Stomach (tissue), 4 donors: Measurements from ENCODE around the gene PDE4D.
A peak's percentile ranks its signal among the peaks of the same experiment; 100 is the strongest.

Experiments used
- POLR2A ChIP-seq, 4 donors: fragments of 450-650 bp; IDR thresholded peaks; one replicate each; pipeline ENCODE4 v1.6.1; 2016; ENCODE audit warnings: antibody characterized with exemption in 4 of 4, control low read depth in 2 of 4, mild to moderate bottlenecking in 1 of 4, moderate library complexity in 1 of 4
- POLR2AphosphoS5 ChIP-seq, 3 donors: sonication (generic); formaldehyde crosslinking; IDR thresholded peaks; one replicate each; pipeline ENCODE4 v1.6.1; 2016; ENCODE audit warnings: antibody characterized with exemption in 3 of 3
- TF ChIP-seq, protein P1 (sequence below), 7 experiments: fragments of 450-650 bp in 4 of 7; fragments of 200-600 bp in 3 of 7; sonication (generic) in 3 of 7; IDR thresholded peaks; one replicate each; pipeline ENCODE4 v1.5.1; 2016 to 2019; ENCODE audit warnings: antibody characterized with exemption in 7 of 7, control low read depth in 2 of 7, mild to moderate bottlenecking in 1 of 7

DNA sequence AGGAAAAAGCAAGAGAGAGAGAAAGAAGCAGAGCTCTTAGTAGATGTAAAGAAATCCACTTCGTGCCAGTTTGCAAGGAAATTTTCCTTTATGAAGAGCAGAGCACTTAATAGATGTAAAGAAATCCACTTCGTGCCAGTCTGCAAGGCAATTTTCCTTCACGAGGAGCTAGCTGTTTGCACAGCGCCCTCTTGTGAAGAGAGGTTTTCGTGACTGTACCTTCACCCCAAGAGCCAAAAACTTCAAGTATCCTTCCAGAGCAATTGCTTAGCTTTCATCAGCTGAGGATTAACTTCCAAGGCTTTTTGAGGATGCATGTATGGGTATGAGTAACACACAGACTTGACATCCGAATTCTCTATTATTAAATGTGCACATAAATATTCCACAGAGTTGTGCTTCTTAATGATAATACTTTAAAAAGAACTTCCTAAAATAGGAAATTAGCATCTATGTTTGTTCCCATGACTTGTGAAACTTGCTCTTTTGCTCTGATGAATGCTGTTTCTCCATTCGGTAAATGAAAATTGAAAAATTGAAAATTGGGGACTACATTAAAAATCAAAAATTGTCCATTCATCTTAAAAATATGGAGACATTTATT, 525.6 kb downstream of the PDE4D start:
- TF ChIP-seq, protein P1, sequence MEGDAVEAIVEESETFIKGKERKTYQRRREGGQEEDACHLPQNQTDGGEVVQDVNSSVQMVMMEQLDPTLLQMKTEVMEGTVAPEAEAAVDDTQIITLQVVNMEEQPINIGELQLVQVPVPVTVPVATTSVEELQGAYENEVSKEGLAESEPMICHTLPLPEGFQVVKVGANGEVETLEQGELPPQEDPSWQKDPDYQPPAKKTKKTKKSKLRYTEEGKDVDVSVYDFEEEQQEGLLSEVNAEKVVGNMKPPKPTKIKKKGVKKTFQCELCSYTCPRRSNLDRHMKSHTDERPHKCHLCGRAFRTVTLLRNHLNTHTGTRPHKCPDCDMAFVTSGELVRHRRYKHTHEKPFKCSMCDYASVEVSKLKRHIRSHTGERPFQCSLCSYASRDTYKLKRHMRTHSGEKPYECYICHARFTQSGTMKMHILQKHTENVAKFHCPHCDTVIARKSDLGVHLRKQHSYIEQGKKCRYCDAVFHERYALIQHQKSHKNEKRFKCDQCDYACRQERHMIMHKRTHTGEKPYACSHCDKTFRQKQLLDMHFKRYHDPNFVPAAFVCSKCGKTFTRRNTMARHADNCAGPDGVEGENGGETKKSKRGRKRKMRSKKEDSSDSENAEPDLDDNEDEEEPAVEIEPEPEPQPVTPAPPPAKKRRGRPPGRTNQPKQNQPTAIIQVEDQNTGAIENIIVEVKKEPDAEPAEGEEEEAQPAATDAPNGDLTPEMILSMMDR (IDR thresholded peaks at IDR 0.05): peak in 5 of 7 experiments; percentile 5 to 66 (median 51)
- TF ChIP-seq POLR2AphosphoS5 (IDR thresholded peaks at IDR 0.05) (peak in 1 of 3 donors; percentile 44), POLR2A (IDR thresholded peaks at IDR 0.05) (no peak)
